ENCODE results near the gene DTX3L.
A peak's percentile ranks its signal among the peaks of the same experiment; 100 is the strongest.

Gene DTX3L

GRCh38 chr3:122564155-122564912 is at the start of gene DTX3L, which contains the start of gene PARP9:
Gene DTX3L (plus strand): TSS chr3:122564338. CDS start chr3:122564427, 89 bp downstream.
Gene PARP9 (minus strand): TSS chr3:122564300. CDS start chr3:122559620, 4,680 bp downstream.
- DNase-seq (ENCODE audit: low spot score) = peak; percentile 96

GRCh38 chr3:122515020-122515468 is 49.1 kb upstream of the DTX3L start:
- DNase-seq (ENCODE audit: low spot score) = no peak

- no peak for DNase-seq (ENCODE audit: low spot score)
These were observed 48.3 kb upstream of the DTX3L start for GRCh38 chr3:122515870-122516269.

- DNase-seq (ENCODE audit: low spot score) = no peak
These were observed 47.2 kb upstream of the DTX3L start for GRCh38 chr3:122516846-122517360.

GRCh38 chr3:122519693-122520092 is 44.4 kb upstream of the DTX3L start:
- DNase-seq (ENCODE audit: low spot score) = no peak

- DNase-seq (ENCODE audit: low spot score) = no peak
These were observed 43.3 kb upstream of the DTX3L start for GRCh38 chr3:122520861-122521260.

- no peak for DNase-seq (ENCODE audit: low spot score)
These were observed 40.8 kb upstream of the DTX3L start for GRCh38 chr3:122523317-122523716.

GRCh38 chr3:122530164-122530563 is 34.0 kb upstream of the DTX3L start:
- DNase-seq (ENCODE audit: low spot score) = no peak

- DNase-seq (ENCODE audit: low spot score) = no peak
These were observed 30.7 kb upstream of the DTX3L start for GRCh38 chr3:122533480-122533879.

GRCh38 chr3:122533931-122534334 is 30.2 kb upstream of the DTX3L start:
- peak; percentile 83 for DNase-seq (ENCODE audit: low spot score)

GRCh38 chr3:122535964-122536631 is 28.0 kb upstream of the DTX3L start:
- DNase-seq (ENCODE audit: low spot score) = no peak

GRCh38 chr3:122536632-122537001 is 27.5 kb upstream of the DTX3L start:
- DNase-seq (ENCODE audit: low spot score) = no peak

GRCh38 chr3:122538956-122539490 is 25.1 kb upstream of the DTX3L start:
- no peak for DNase-seq (ENCODE audit: low spot score)

- DNase-seq (ENCODE audit: low spot score) = no peak
These were observed 18.0 kb upstream of the DTX3L start for GRCh38 chr3:122546151-122546550.

- DNase-seq (ENCODE audit: low spot score) = no peak
These were observed 16.1 kb upstream of the DTX3L start for GRCh38 chr3:122548076-122548475.

GRCh38 chr3:122548619-122549018 is 15.5 kb upstream of the DTX3L start:
- DNase-seq (ENCODE audit: low spot score) = no peak

- no peak for DNase-seq (ENCODE audit: low spot score)
These were observed 11.0 kb upstream of the DTX3L start for GRCh38 chr3:122553171-122553570.

- DNase-seq (ENCODE audit: low spot score) = peak; percentile 41
These were observed 8.7 kb upstream of the DTX3L start for GRCh38 chr3:122555275-122556071.

- no peak for DNase-seq (ENCODE audit: low spot score)
These were observed 6.8 kb upstream of the DTX3L start for GRCh38 chr3:122557356-122557755.

- no peak for DNase-seq (ENCODE audit: low spot score)
These were observed 5.5 kb upstream of the DTX3L start for GRCh38 chr3:122558605-122559004.

GRCh38 chr3:122559906-122560305 is 4.2 kb upstream of the DTX3L start:
- no peak for DNase-seq (ENCODE audit: low spot score)

GRCh38 chr3:122560680-122561079 is 3.5 kb upstream of the DTX3L start:
- peak; percentile 62 for DNase-seq (ENCODE audit: low spot score)
